Fibroblast of skin of right biceps (primary cell): ENCODE measurements around the gene YAF2.
A peak's percentile ranks its signal among the peaks of the same experiment; 100 is the strongest.
"Not testable (repeated sequence)": the region's sequence is repeated elsewhere in the genome, so short reads cannot be mapped to it uniquely, and the experiment has no call there.

Source experiments
- DNase-seq: peaks from one replicate; pipeline ENCODE4 v3.0.0-alpha.2; 2013

The YAF2 gene

DNA sequence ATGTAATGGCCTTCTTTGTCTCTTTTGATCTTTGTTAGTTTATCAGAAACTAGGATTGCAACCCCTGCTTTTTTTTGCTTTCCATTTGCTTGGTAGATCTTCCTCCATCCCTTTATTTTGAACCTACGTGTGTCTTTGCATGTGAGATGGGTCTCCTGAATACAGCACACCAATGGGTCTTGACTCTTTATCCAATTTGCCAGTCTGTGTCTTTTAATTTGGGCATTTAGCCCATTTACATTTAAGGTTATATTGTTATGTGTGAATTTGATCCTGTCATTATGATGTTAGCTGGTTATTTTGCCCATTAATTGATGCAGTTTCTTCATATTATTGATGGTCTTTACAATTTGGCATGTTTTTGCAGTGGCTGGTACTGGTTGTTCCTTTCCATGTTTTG, 14.6 kb upstream of the YAF2 start:
- not testable (repeated sequence) for DNase-seq

GRCh38 chr12:42249033-42249432, 11.0 kb upstream of the YAF2 start:
- not testable (repeated sequence) for DNase-seq

DNA sequence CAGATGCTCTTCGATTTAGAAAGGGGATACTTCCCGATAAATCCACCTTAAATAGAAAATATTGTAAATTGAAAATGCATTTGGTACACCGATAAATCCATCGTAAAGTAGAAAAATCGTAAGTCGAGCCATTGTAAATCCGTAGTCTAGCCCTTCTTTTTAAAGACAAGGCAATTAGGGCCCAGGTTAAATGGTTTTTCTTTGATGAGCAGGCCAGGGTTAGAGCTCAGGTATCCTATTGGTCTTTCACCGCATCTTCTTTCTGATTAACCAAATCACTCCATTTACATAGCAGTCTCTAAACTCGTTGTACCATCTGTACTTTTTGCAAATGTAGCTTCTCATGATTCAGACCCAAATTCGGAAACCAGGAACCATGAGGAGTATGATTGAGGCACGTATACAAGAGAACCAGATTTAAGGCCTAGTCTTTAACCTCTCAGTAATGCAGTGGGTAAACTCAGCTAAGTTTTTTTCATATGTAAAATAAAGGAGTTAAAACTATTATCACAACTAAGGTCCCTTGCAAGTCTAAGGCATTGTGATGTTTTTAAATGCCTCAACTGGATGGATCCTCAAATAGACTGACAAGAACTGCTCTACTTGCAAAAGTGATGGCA, 2.2 kb upstream of the YAF2 start:
- DNase-seq, result no peak

- no peak for DNase-seq
Measured at GRCh38 chr12:42237853-42238239, 202 bp downstream of the YAF2 start.

DNA sequence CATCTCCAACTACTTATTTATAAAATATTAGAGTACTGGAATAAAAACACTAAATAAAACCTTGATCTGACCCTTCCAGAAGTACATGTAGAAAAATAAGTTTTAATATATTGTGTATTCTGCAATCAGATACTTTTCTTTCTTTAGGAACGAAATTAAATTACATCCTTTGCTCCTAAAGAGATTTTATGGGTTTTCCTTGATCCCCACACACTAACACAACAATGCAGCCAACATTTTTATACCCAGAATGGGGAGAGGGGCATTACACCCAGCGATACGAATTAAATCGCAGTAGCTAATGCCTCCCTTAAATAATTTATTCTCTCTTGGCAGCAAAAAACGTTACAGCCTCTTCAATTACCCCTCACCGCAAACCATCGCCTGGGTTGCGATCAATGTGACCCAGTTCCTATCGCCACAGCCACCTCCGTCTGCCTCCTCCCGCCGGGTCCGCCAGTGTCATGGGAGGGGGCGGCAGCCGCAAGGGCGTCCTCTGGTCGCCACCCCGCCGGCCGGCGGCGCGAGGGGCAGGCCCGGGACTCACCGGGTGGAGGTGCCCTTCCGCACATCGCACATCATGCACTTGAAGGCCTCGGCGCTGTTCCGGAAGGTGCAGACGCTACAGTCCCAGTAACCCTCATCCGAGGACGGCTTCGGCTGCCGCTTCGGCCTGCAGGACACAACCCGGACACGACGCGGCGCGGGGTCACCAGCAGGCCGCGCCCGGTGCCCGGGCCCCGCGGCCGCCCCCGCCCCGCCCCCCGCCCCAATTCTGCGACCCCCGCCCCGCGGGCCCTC, 796 bp downstream of the YAF2 start:
- peak; percentile 79 for DNase-seq

- no peak for DNase-seq
Measured at GRCh38 chr12:42236017-42236416, 2.0 kb downstream of the YAF2 start.

- no peak for DNase-seq
Measured at GRCh38 chr12:42235426-42235825, 2.6 kb downstream of the YAF2 start.

DNA sequence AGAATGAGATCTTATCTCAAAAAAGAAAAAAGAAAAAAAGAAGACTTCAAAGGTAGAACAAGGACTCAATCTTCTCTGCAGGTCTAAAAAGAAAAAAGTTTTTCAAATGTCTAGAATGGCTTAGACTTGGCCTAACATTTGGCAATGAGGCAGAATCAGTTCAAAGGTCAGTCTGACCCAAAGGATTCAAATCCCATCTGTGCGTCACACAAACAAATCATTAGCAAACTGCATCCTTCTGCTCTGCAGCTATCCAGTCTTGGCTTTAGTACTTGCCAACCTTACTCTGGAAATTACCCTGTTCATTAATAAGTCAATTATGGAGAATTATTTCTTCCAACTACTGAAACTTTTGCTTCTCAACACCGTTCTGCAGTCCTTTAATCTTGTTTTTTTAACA, 3.1 kb downstream of the YAF2 start:
- DNase-seq, result no peak

DNA sequence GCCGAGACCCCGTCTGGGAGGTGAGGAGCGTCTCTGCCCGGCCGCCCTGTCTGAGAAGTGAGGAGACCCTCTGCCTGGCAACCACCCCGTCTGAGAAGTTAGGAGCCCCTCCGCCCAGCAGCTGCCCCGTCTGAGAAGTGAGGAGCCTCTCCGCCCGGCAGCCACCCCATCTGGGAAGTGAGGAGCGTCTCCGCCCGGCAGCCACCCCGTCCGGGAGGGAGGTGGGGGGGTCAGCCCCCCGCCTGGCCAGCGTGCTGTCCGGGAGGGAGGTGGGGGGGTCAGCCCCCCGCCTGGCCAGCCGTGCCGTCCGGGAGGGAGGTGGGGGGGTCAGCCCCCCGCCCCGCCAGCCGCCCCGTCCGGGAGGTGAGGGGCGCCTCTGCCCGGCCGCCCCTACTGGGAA, 10.5 kb downstream of the YAF2 start:
- DNase-seq, result not testable (repeated sequence)

DNA sequence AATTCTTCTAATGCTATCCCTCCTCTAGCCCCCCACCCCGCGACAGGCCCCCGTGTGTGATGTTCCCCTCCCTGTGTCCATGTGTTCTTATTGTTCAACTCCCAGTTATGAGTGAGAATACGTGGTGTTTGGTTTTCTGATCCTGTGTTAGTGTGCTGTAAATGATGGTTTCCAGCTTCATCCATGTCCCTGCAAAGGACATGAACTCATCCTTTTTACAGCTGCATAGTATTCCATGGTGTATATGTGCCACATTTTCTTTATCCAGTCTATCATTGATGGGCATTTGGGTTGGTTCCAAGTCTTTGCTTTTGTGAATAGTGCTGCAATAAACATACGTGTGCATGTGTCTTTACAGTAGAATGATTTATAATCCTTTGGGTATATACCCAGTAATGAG, 13.5 kb downstream of the YAF2 start:
- not testable (repeated sequence) for DNase-seq

DNA sequence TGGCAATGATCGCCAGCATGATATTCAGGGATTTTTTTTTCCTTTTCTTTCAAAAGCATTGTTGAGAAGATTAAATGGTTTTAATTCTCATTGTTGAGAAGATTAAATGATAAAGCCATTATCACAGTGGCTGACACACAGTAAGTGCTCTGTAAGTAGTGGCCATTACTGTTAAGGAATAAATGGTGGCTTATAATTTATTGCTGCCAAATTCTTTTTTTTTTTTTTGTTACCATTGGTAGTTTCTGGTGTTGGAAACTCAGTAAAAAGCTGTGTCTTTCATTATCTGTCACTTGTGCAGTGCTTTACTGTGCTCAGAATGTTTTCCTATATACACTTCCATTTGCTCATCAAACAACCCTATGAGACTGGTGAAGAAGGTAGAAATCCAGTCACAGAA, 15.3 kb downstream of the YAF2 start:
- DNase-seq, result no peak

DNA sequence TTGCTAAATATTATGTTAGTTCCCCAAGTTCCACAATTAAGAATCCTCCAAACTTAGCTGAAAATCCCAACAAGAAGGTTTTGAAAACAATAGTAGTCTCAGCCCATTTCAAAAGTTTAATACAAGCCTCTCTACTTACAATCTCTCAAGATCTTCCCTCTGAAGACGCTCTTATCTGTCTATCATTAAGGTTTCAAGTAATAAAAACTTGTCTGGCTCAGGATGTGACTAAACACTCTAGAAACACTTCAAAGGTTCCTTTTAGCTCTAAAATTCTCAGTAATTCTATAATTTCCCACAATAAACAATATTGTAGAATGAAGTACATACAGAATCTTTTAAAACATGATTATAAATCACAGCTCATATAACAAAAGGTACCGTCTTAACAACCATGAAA, 16.3 kb downstream of the YAF2 start:
- no peak for DNase-seq

- peak; percentile 70 for DNase-seq
Measured at GRCh38 chr12:42217656-42218055, 20.4 kb downstream of the YAF2 start.

DNA sequence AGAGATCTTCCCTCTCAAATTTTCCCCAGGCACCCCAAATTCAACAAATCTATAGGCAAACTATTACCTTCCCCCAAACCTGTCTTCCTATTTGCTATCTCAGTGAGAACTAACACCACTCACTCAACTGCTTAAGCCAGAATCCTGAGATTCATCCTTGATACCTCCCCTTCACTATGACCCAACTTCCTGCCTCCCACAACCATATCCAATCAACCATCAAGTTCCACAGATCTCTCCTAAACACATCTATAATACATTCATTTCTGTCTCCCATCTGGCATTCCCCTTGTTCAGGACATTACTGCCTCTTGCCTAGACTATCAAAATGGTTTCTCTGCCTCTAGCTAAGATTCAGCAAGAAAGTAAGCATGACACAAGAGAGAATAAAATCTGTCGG, 21.3 kb downstream of the YAF2 start:
- DNase-seq, result no peak

DNA sequence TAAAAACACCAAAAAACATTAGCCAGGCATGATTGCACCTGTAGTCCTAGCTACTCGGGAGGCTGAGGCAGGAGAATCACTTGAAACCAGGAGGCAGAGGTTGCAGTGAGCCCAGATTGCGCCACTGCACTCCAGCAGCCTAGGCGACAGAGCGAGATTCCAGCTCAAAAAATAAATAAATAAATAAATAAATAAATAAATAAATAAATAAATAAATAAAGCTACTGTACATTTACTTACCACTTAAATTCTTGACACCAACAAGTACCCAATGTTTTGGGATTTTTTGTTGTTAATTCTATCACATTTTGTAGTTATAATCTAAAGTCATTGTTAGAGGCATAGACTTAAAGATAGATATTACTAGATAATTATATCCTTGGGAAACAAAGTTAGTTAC, 22.3 kb downstream of the YAF2 start:
- DNase-seq, result not testable (repeated sequence)

GRCh38 chr12:42213954-42214426, 24.1 kb downstream of the YAF2 start:
- DNase-seq, result peak; percentile 20

GRCh38 chr12:42213023-42213422, 25.0 kb downstream of the YAF2 start:
- DNase-seq, result peak; percentile 26

GRCh38 chr12:42208574-42208973, 29.5 kb downstream of the YAF2 start:
- DNase-seq, result no peak

GRCh38 chr12:42204819-42205218, 33.2 kb downstream of the YAF2 start:
- no peak for DNase-seq

DNA sequence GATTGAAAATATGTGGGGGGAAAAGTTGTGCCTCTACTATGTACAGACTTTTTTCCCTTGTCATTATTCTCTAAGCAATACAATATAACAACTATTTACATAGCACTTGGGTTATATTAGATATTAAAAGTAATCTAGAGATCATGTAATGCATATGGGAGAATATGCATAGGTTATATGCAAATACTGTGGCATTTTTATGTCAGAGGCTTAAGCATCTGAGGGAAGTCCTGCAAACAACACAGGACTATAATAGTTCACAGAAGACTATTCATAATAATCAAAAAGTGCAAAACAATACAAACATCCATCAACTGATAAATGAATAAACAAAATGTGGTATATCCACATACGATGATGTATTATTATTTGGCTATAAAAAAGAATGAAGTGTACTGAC, 33.7 kb downstream of the YAF2 start:
- DNase-seq, result no peak

DNA sequence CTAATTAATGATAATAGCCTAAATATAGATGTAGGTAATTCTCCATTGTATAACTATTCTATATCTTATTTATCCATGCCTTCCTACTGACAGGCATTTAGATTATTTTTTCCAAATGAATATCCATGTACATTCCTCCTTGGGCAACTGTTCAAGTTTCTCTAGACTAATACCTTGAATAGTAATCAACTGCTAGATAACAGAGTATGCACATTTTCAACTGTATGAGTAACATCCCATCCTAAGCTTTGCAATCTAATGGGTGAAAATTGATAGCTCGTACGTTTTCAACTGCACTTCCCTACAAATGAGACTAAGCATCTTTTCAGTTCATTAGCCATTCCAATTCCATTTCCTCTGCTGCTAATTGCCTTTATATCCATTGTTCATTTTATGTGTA, 37.0 kb downstream of the YAF2 start:
- no peak for DNase-seq

GRCh38 chr12:42199007-42199406, 39.0 kb downstream of the YAF2 start:
- DNase-seq, result no peak

GRCh38 chr12:42196723-42197603, 41.1 kb downstream of the YAF2 start:
- DNase-seq, result no peak

DNA sequence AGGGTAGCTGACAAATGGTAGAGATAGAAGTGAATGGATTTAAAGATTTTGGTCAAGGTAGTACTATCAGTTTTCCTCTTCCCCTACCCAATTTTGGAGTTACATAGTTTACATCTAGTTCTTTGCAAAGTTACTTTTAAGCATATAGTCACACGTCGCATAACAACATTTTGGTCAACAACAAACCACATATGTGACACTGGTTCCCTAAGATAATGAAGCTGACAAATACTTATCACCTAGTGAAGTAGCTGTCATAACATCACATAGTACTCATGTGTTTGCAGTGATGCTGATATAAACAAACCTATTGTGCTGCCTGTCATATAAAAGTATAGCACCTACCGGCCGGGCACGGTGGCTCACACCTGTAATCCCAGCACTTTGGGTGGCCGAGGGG, 45.4 kb downstream of the YAF2 start:
- no peak for DNase-seq
